GM18505 (cell line): ENCODE results near the gene ADAMTSL5.
"Not testable (repeated sequence)": the region's sequence is repeated elsewhere in the genome, so short reads cannot be mapped to it uniquely, and the experiment has no call there.

Source experiments
- ATAC-seq: cut with Tn5 transposase; IDR thresholded peaks from one replicate; pipeline ENCODE4 v1.9.1; 2021; ENCODE audit not compliant: unreplicated experiment
- POLR2A ChIP-seq: IDR thresholded peaks from 4 replicates; pipeline ENCODE4 v1.6.1; 2011; ENCODE audit warnings: borderline replicate concordance; ENCODE audit not compliant: insufficient read depth, insufficient read length; ENCODE audit errors: extremely low read depth

ADAMTSL5 gene

GRCh38 chr19:1481224-1481892 lies 31.5 kb downstream of the ADAMTSL5 start:
- ATAC-seq, result no peak
- no peak for TF ChIP-seq POLR2A

GRCh38 chr19:1478934-1479707 lies 33.7 kb downstream of the ADAMTSL5 start, which contains the start of gene C19orf25:
Gene C19orf25 (minus strand): TSS chr19:1479215. CDS start chr19:1478903, 312 bp downstream.
- peak; percentile 81 for ATAC-seq
- TF ChIP-seq POLR2A, result peak; percentile 94

- not testable (repeated sequence) for ATAC-seq
These were observed 35.8 kb downstream of the ADAMTSL5 start for GRCh38 chr19:1477056-1477455.

- no peak for ATAC-seq
- no peak for TF ChIP-seq POLR2A
These were observed 36.9 kb downstream of the ADAMTSL5 start for GRCh38 chr19:1475751-1476437.

- TF ChIP-seq POLR2A, result no peak
- ATAC-seq, result no peak
These were observed 38.0 kb downstream of the ADAMTSL5 start for GRCh38 chr19:1474765-1475351.

- no peak for TF ChIP-seq POLR2A
- ATAC-seq, result no peak
These were observed 38.6 kb downstream of the ADAMTSL5 start for GRCh38 chr19:1474011-1474764.

- TF ChIP-seq POLR2A, result no peak
- ATAC-seq, result no peak
These were observed 39.6 kb downstream of the ADAMTSL5 start for GRCh38 chr19:1473085-1473851.

- no peak for TF ChIP-seq POLR2A
- no peak for ATAC-seq
These were observed 40.4 kb downstream of the ADAMTSL5 start for GRCh38 chr19:1472231-1473084.

- TF ChIP-seq POLR2A, result no peak
- ATAC-seq, result no peak
These were observed 41.2 kb downstream of the ADAMTSL5 start for GRCh38 chr19:1471515-1472160.

GRCh38 chr19:1471010-1471514 lies 41.8 kb downstream of the ADAMTSL5 start:
- ATAC-seq, result no peak
- TF ChIP-seq POLR2A, result no peak
